22Rv1 (cell line): Measurements from ENCODE around the gene EVL.
"Not testable (repeated sequence)": the region's sequence is repeated elsewhere in the genome, so short reads cannot be mapped to it uniquely, and the experiment has no call there.

Experiments used
- H3K27ac ChIP-seq: fragments of 450-650 bp; 2 replicates; pipeline ENCODE4 v1.5.1; 2017
- CTCF ChIP-seq: fragments of 450-650 bp; IDR thresholded peaks from 2 replicates; pipeline ENCODE4 v1.5.1; 2017; ENCODE audit warnings: mild to moderate bottlenecking
- ZFX ChIP-seq: fragments of 450-650 bp; IDR thresholded peaks from 2 replicates; pipeline ENCODE4 v1.6.1; 2017; ENCODE audit warnings: antibody characterized with exemption, borderline replicate concordance

Gene EVL

GRCh38 chr14:100155049-100155621 is 89.9 kb downstream of the EVL start:
- TF ChIP-seq CTCF = peak; percentile 78
- TF ChIP-seq ZFX = no peak

GRCh38 chr14:100155756-100156616 is 90.8 kb downstream of the EVL start:
- H3K27ac ChIP-seq = peak overlapping the region; percentile 71
- TF ChIP-seq ZFX (no peak), CTCF (no peak)

More at GRCh38 chr14:100155049-100155621, 89.9 kb downstream of the EVL start:
- H3K27ac ChIP-seq = peak overlapping the region; percentile 71

GRCh38 chr14:100156776-100157175 is 91.6 kb downstream of the EVL start:
- TF ChIP-seq CTCF (no peak), ZFX (no peak)
- H3K27ac ChIP-seq = peak overlapping the region; percentile 71

- not testable (repeated sequence) for H3K27ac ChIP-seq
These were observed 92.5 kb downstream of the EVL start for GRCh38 chr14:100157548-100158232.

- no peak overlapping the region for H3K27ac ChIP-seq
- TF ChIP-seq ZFX = no peak
- TF ChIP-seq CTCF = no peak
These were observed 93.4 kb downstream of the EVL start for GRCh38 chr14:100158566-100159093.

DNA sequence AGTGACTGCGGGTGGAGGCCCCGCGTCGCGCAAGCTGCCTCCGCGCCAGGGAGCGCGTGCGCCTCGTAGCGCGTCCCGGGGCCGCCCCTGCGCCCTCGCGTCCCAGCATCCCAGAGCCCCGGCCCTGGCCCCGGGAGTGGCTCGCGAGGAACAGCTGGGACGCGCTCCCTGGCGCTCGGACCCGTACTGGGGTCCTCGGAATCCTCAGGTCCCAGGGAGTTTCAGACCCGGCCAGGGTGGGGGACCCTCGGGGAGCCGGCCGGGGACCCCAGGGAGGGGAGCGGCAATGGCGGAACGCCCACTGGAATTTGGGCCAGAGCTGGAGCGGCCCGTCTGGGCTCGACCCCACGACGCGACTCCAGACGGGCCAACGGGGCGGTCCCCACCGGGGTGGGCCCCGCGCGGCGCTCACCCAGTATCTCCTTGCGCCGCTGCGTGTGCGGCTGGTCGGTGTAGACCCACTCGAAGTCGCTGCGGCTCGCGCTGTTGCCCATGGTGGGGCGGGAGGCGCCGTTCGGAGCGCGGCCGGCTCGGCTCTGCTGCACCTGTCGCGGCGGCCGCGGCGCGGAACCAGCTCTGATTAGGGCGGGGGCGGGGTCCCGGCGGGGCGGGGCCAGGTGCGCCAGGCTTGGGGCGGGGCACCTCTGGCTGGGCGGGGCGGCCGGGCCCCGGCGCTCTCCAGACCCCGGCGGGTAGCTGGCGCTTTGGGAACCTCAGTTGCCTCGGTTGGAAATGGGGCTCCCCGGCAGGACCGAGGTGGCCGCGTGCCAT is 94.1 kb downstream of the EVL start, which contains the start of gene DEGS2:
DEGS2 (minus strand) TSS at position 552 of the 771 bp plus-strand sequence; CDS start at position 494, 58 bp downstream.
- TF ChIP-seq CTCF (no peak), ZFX (no peak)
- H3K27ac ChIP-seq = no peak within 1 kb of the TSS
